Endometrial microvascular endothelial cells (primary cell): ENCODE measurements around the gene NCAPH2. TPM values are rescaled to one million over a fixed set of nuclear protein-coding genes. Genes with fewer than 3 reads are reported as not detected.

Source experiments
- in situ Hi-C: cut with HindIII; loops from 2 replicates; pipeline ENCODE4 v1.10.0; 2017; ENCODE audit warnings: low sequenced_read_pairs, low pct_unique_long_range_greater_than_20kb; ENCODE audit errors: inconsistent ontology term
- total RNA-seq: library from RNA; depleted of rRNA; stranded (reverse); fragments of >200 nt; gene quantifications from one replicate; pipeline ENCODE4 v1.2.3, GENCODE V29; 2015; ENCODE audit errors: inconsistent ontology term

The NCAPH2 gene
- total RNA-seq, 1 donor from 2014 or later: 53.9 TPM

DNA sequence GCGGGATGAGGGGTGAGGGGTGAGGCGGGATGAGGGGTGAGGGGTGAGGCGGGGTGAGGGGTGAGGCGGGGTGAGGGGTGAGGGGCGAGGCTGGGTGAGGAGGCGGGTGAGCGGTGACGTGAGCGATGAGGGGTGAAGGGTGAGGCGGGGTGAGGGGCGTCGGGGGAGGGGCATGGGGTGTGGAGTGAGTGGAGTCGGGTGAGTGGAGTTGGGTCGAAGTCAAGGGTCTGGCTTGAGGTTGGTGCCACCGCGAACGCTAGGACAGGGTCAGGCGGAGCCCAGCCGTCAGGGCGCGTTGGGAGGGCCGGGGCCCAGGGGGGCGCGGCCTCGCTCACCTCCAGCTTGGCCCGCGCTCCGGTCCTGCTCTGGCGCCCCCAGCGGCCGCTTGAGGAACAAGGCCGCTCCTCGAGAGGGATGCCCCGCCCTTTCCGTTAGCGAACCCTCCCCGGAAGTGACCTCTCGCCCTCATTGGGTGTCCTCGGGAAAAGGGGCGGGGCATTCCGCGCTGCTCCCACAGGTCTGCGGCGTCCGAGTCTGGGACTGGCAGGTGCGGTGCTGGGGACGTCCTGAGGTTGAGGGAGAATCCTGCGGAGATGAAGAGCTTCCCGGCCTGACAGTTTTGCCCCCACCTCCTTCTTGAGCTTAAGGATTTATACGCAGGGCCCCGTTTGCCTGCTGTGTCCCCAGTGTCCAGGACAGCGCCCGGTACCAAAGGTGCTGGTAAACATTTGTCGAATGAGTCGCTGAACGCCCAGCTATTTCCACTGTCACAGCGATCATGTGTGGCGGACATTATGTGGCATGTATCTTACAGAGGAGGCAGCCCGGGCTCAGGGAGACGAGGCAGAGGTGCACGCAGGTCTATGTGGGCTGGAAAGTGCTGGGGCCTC is 54.7 kb downstream of the NCAPH2 start, which contains the start of gene SYCE3:
SYCE3 (minus strand) TSS at position 397 of the 890 bp plus-strand sequence. CDS start 6,514 bp downstream, outside the sequence.
- in situ Hi-C loops: no loop called here

- in situ Hi-C loops: no loop called here
Observed at GRCh38 chr22:50563413-50564160, 55.6 kb downstream of the NCAPH2 start.

- in situ Hi-C loops: no loop called here
Observed at GRCh38 chr22:50564289-50564688, 56.3 kb downstream of the NCAPH2 start.

DNA sequence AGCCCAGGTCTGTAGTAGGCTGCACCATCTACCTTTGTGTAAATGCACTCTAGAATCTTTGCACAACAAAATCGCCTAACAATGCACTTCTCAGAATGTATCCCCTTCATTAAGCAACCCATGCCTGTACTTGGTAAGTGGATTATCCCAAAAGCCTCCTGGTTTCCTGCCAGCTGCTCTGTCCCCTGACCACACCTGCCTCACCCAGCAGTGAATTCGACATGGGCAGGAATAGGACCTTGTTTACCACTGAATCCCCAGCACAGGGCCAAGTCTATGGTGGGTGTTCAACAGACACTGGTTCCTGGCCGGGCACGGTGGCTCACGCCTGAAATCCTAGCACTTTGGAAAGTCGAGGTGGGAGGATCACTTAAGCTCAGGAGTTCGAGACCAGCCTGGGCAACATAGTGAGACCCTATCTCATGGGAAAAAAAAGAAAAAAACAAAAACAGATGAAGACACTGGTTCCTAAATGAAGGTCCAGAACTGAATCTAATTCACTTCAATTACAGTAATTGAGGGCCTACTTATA is 59.8 kb downstream of the NCAPH2 start:
- in situ Hi-C loops: no loop called here

DNA sequence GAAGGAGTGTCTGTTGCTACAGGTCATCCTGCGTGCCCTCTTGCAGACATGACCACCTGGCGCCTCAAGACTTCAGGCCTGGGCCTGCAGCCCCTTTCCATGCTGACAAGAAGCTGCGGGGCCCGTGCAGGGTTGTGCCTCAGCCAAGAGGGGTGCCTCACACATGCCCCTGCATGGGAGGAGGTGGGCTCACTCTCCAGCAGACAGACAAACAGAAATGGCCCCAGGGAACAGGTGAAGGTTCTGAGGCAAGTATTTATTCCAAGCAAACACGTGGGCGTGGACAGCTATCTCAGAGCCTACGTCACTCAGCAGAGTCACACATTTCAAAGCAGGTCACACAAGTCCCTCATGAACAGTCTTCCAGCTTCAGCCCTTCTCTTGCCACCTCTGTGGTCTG is 60.6 kb downstream of the NCAPH2 start:
- in situ Hi-C loops: no loop called here

DNA sequence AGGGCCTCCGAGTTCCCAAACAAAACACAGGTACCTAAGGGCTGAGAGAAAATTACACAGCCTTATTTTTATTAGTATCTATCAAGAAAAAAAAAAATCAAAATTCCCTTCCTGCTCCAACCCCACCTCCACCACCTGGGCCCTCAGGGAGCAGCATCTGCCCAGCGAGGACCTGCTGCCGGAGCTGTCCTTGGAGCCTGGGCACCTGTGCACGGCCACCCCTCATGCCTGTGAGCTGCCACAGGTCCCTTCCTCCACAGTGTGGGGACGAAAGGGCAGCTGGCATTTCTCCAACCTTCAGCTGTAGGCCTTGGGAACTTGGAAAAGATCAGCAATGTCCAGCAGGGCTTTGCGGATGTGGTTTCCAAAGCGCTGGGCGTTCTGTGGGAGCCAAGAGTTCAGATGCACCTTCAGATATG is 61.0 kb downstream of the NCAPH2 start:
- in situ Hi-C loops: no loop called here

- in situ Hi-C loops: no loop called here
Observed at GRCh38 chr22:50569896-50570535, 62.0 kb downstream of the NCAPH2 start.

GRCh38 chr22:50570861-50571260 is 62.8 kb downstream of the NCAPH2 start:
- in situ Hi-C loops: no loop called here

DNA sequence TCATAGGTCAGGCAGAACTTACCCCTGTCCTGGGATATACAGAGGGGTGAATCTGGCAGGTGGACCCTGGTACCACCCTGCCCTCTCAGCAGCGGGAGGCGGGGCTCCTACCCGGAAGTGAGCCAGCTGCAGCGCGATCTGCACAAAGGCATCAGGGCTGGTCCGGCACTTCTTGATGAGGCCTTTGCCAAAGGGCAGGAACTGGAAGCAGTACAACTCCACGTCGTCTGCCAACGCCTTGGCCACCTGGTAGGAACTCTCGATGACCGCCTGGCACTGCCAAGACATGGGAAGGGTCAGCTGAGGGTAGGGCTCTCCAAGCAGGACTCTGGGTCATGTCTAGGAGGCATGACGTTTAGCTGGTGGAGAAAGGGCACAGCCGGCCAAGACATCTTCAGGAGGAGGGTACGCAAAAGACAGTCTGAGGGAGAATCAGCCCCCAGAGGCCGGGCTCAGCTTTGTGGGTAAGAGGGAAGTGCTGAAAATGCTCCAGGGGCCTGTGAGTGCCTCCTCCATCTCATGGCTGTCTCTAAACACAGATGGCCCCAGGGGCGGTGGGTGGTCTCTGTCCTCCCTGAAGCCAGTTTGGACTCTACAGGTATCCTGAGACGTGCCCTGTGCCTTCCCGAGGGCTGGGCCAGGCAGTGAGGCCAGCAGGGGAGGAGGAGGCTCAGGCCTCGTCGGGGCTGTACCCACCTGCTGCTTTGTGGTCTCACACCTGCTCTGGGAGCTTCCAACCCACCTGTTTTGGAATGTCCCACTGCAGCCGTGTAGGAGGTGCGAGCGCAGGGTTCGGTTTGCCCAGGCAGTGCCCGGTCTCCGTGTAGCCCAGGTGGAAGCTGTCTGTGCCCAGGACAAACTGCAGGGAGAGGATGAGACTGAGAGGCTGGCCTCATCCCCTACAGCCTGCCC is 63.5 kb downstream of the NCAPH2 start:
- in situ Hi-C loops: no loop called here

DNA sequence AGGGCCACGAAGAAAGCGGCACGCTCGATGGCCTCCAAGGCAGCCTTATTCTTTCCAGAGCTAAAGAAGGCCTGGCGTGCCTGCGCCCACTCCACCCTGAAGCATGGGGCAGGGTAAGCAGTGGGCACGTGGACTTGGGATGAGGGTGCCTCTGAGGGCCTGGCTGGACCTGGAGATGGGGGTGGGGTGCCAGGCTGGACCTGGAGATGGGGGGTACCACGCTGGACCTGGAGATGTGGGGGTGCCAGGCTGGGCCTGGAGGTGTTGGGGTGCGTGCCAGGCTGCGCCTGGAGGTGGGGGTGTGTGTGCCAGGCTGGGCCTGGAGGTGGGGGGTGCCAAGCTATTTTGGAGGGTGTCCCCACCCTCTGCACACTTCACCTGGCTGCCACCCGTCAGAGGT is 64.9 kb downstream of the NCAPH2 start:
- in situ Hi-C loops: no loop called here

DNA sequence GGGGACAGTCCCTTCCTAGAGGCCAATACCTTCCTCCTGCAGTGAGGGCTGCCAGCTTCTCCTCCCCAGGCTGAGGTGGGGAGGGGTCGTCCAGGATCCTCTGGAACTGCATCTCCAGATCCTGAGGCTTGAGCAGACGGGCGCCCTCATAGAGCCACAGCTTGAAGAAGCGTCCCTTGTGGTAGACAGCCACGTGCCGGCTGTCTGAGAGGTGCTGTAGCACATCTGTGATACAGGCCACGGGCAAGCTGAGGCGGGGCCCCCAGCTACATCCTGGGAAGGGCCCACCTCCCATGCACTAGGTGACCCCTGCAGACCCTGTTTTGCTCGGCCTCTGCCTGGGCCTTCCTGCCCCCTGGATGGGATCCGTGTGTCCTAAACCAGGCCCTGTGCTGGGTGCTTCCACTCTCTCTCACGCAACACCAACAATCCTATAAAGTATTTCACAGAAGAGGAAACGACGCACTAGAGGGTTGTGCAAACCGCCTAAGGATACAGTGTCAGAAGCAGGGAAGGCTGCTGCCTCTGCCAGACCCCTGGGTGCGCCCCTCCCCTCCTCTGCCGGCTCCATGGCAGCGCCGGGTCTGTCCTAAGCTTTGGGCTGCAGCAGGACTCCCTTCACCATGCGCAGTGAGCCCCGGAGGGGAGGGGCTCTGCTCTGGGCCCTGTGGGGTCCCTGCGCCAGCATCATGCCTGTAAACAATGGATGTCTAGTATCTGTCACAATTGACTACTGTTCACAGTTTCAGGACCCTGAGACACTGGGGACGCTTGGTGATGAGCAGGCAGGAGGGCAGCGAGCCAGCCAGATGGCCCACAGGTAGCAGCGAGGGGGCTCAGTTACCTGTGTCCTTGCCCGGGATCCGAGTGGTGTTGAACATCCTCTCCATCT is 65.7 kb downstream of the NCAPH2 start:
- in situ Hi-C loops: no loop called here

GRCh38 chr22:50574383-50574755 is 66.3 kb downstream of the NCAPH2 start:
- in situ Hi-C loops: no loop called here

Other genes starting within 250 kb of the NCAPH2 start
- gene MAPK12, start 246.5 kb upstream of the NCAPH2 start, total RNA-seq: 50.4 TPM
- gene MAPK11, start 237.8 kb upstream of the NCAPH2 start, total RNA-seq: 26.9 TPM
- 37.7 TPM for gene PLXNB2, start 200.6 kb upstream of the NCAPH2 start, total RNA-seq
- gene DENND6B, start 181.2 kb upstream of the NCAPH2 start, total RNA-seq: 1.2 TPM
- gene PPP6R2, start 164.9 kb upstream of the NCAPH2 start, total RNA-seq: 35.0 TPM
- 53.1 TPM for gene SBF1, start 33.2 kb upstream of the NCAPH2 start, total RNA-seq
- gene ADM2, start 26.7 kb upstream of the NCAPH2 start, total RNA-seq: under 0.01 TPM
- not detected for gene MIOX, start 21.4 kb upstream of the NCAPH2 start, total RNA-seq
- gene LMF2, start 522 bp upstream of the NCAPH2 start, total RNA-seq: 73.8 TPM
- 1.1 TPM for gene SCO2, start 17.4 kb downstream of the NCAPH2 start, total RNA-seq
- 16.1 TPM for gene TYMP, start 21.8 kb downstream of the NCAPH2 start, total RNA-seq
- not detected for gene KLHDC7B, start 37.7 kb downstream of the NCAPH2 start, total RNA-seq
- not detected for gene SYCE3, start 54.7 kb downstream of the NCAPH2 start, total RNA-seq
- 3.2 TPM for gene CPT1B, start 70.2 kb downstream of the NCAPH2 start, total RNA-seq
- gene CHKB, start 74.6 kb downstream of the NCAPH2 start, total RNA-seq: 41.0 TPM
- gene MAPK8IP2, start 92.6 kb downstream of the NCAPH2 start, total RNA-seq: 0.93 TPM
- gene ARSA, start 119.9 kb downstream of the NCAPH2 start, total RNA-seq: 55.8 TPM
- gene SHANK3, start 164.6 kb downstream of the NCAPH2 start, total RNA-seq: 22.2 TPM
- gene ACR, start 230.0 kb downstream of the NCAPH2 start, total RNA-seq: 0.65 TPM